Breast epithelium (tissue), 3 donors: ENCODE results near the gene LEMD1.

Experiments used
- CTCF ChIP-seq, 3 donors: fragments of 450-650 bp; IDR thresholded peaks; one replicate each; pipeline ENCODE4 v1.5.1; 2016 to 2017; ENCODE audit warnings: antibody characterized with exemption in 3 of 3, mild to moderate bottlenecking in 3 of 3, moderate library complexity in 3 of 3
- POLR2A ChIP-seq: fragments of 450-650 bp; IDR thresholded peaks from one replicate; pipeline ENCODE4 v1.6.1; 2016; ENCODE audit warnings: antibody characterized with exemption, mild to moderate bottlenecking, moderate library complexity
- POLR2AphosphoS5 ChIP-seq, 3 donors: sonication (generic); formaldehyde crosslinking; IDR thresholded peaks; one replicate each; pipeline ENCODE4 v1.6.1; 2017; ENCODE audit warnings: antibody characterized with exemption in 3 of 3

GRCh38 chr1:205356440-205357139 lies 65.3 kb downstream of the LEMD1 start, which contains the start of gene KLHDC8A:
- TF ChIP-seq CTCF (IDR thresholded peaks at IDR 0.05) = no peak
- no peak for TF ChIP-seq POLR2AphosphoS5 (IDR thresholded peaks at IDR 0.05)
- TF ChIP-seq POLR2A = no peak
